Nephron progenitor cell (in vitro differentiated cells): ENCODE results near the gene TMEM165.
A peak's percentile ranks its signal among the peaks of the same experiment; 100 is the strongest.

Experiments
- DNase-seq: peaks from one replicate; pipeline ENCODE4 v3.0.0; 2021
- H3K27ac Mint-ChIP-seq: 2 replicates; pipeline ENCODE4 v1.8.0; 2021; ENCODE audit warnings: mild to moderate bottlenecking, moderate library complexity, mixed read lengths
- H3K27me3 Mint-ChIP-seq: 2 replicates; pipeline ENCODE4 v1.8.0; 2021; ENCODE audit warnings: mild to moderate bottlenecking, low read depth, mixed read lengths; ENCODE audit not compliant: poor library complexity
- H3K36me3 Mint-ChIP-seq: 2 replicates; pipeline ENCODE4 v1.8.0; 2021; ENCODE audit warnings: low read depth, mixed read lengths
- H3K4me1 Mint-ChIP-seq: 2 replicates; pipeline ENCODE4 v1.8.0; 2021; ENCODE audit warnings: mixed read lengths
- H3K4me3 Mint-ChIP-seq: 2 replicates; pipeline ENCODE4 v1.8.0; 2021; ENCODE audit warnings: mild to moderate bottlenecking, moderate library complexity, mixed read lengths
- H3K9me3 Mint-ChIP-seq: 2 replicates; pipeline ENCODE4 v1.8.0; 2021; ENCODE audit warnings: mild to moderate bottlenecking, moderate library complexity, mixed read lengths
- CTCF ChIP-seq: fragments of 200-600 bp; sonication (generic); IDR thresholded peaks from 2 replicates; pipeline ENCODE4 v1.5.0; 2021; ENCODE audit warnings: antibody characterized with exemption

TMEM165 gene

GRCh38 chr4:55365345-55365728 is 30.4 kb upstream of the TMEM165 start:
- Mint-ChIP-seq H3K4me1 (peaks cover 36% of the 10 kb centered on the region), H3K9me3 (no peaks in the 10 kb centered on the region), H3K27me3 (peaks cover 4% of the 10 kb centered on the region), H3K36me3 (peaks cover 44% of the 10 kb centered on the region), H3K27ac (no peak overlapping the region), H3K4me3 (no peak overlapping the region)
- no peak for DNase-seq
- TF ChIP-seq CTCF, result no peak

- DNase-seq, result no peak
- Mint-ChIP-seq H3K36me3 (peaks cover 40% of the 10 kb centered on the region), H3K4me1 (peaks cover 35% of the 10 kb centered on the region), H3K27ac (no peak overlapping the region), H3K27me3 (peaks cover 4% of the 10 kb centered on the region), H3K4me3 (no peak overlapping the region), H3K9me3 (no peaks in the 10 kb centered on the region)
- no peak for TF ChIP-seq CTCF
Observed at GRCh38 chr4:55366621-55367020, 29.1 kb upstream of the TMEM165 start.

- no peak overlapping the region for H3K27ac Mint-ChIP-seq
- H3K36me3 Mint-ChIP-seq, result peaks cover 36% of the 10 kb centered on the region
- H3K4me1 Mint-ChIP-seq, result peaks cover 31% of the 10 kb centered on the region
- H3K27me3 Mint-ChIP-seq, result peaks cover 4% of the 10 kb centered on the region
- no peak for DNase-seq
- H3K4me3 Mint-ChIP-seq, result no peak overlapping the region
- TF ChIP-seq CTCF, result no peak
- no peaks in the 10 kb centered on the region for H3K9me3 Mint-ChIP-seq
Observed at GRCh38 chr4:55367084-55367722, 28.6 kb upstream of the TMEM165 start.

- no peak for TF ChIP-seq CTCF
Observed at GRCh38 chr4:55369968-55370367, 25.8 kb upstream of the TMEM165 start.

GRCh38 chr4:55372259-55372658 is 23.5 kb upstream of the TMEM165 start:
- TF ChIP-seq CTCF, result no peak
- H3K9me3 Mint-ChIP-seq, result no peaks in the 10 kb centered on the region
- peaks cover 10% of the 10 kb centered on the region for H3K36me3 Mint-ChIP-seq
- no peak for DNase-seq
- no peak overlapping the region for H3K4me3 Mint-ChIP-seq
- H3K27ac Mint-ChIP-seq, result peak overlapping the region; percentile 57
- no peaks in the 10 kb centered on the region for H3K4me1 Mint-ChIP-seq
- H3K27me3 Mint-ChIP-seq, result peaks cover 3% of the 10 kb centered on the region

More at GRCh38 chr4:55369968-55370367, 25.8 kb upstream of the TMEM165 start:
- no peak overlapping the region for H3K27ac Mint-ChIP-seq
- H3K4me1 Mint-ChIP-seq, result peaks cover 8% of the 10 kb centered on the region
- H3K4me3 Mint-ChIP-seq, result no peak overlapping the region
- no peaks in the 10 kb centered on the region for H3K27me3 Mint-ChIP-seq
- no peak for DNase-seq
- no peaks in the 10 kb centered on the region for H3K9me3 Mint-ChIP-seq
- peaks cover 17% of the 10 kb centered on the region for H3K36me3 Mint-ChIP-seq

- H3K27ac Mint-ChIP-seq, result no peak overlapping the region
- no peaks in the 10 kb centered on the region for H3K4me1 Mint-ChIP-seq
- no peak for TF ChIP-seq CTCF
- H3K27me3 Mint-ChIP-seq, result peaks cover 3% of the 10 kb centered on the region
- no peak for DNase-seq
- peaks cover 10% of the 10 kb centered on the region for H3K36me3 Mint-ChIP-seq
- H3K4me3 Mint-ChIP-seq, result no peak overlapping the region
- H3K9me3 Mint-ChIP-seq, result no peaks in the 10 kb centered on the region
Observed at GRCh38 chr4:55373461-55373860, 22.3 kb upstream of the TMEM165 start.
